ENCODE results near the gene TMEM9.

- no peak for TF ChIP-seq EGR1 (IDR thresholded peaks at IDR 0.05)
- TF ChIP-seq MAX (IDR thresholded peaks at IDR 0.05), result no peak
- TF ChIP-seq NFIC (IDR thresholded peaks at IDR 0.05), result no peak
- no peak for TF ChIP-seq FOXM1 (IDR thresholded peaks at IDR 0.05; ENCODE audit: borderline replicate concordance, low read depth)
- no peak for TF ChIP-seq EP300 (IDR thresholded peaks at IDR 0.05; ENCODE audit: borderline replicate concordance)
- TF ChIP-seq TCF12 (IDR thresholded peaks at IDR 0.05; ENCODE audit: low read depth), result no peak
- no peak for TF ChIP-seq ZBTB7A (IDR thresholded peaks at IDR 0.05; ENCODE audit: low read depth)
- TF ChIP-seq CREB1 (IDR thresholded peaks at IDR 0.05; ENCODE audit: low read depth), result no peak
These were observed 18.8 kb upstream of the TMEM9 start for GRCh38 chr1:201172999-201173610.

All from Ishikawa (cell line).